ENCODE data around the gene TEC.
A peak's percentile ranks its signal among the peaks of the same experiment; 100 is the strongest.
"Not testable (repeated sequence)": the region's sequence is repeated elsewhere in the genome, so short reads cannot be mapped to it uniquely, and the experiment has no call there.

Gene TEC

GRCh38 chr4:48295116-48295515, 25.5 kb upstream of the TEC start:
- H3K4me1 ChIP-seq (ENCODE audit: insufficient read depth, low read length) = no peaks in the 10 kb centered on the region
- H3K27me3 ChIP-seq (ENCODE audit: insufficient read depth, low read length) = no peaks in the 10 kb centered on the region
- no peaks in the 10 kb centered on the region for H3K36me3 ChIP-seq (ENCODE audit: insufficient read depth, low read depth, low read length)
- H3K4me3 ChIP-seq (ENCODE audit: low read length) = no peak overlapping the region
- H3K9me3 ChIP-seq (ENCODE audit: insufficient read depth, low read depth, low read length) = no peaks in the 10 kb centered on the region
- no peak overlapping the region for H3K27ac ChIP-seq (ENCODE audit: low read length)
- no peak overlapping the region for H3K9ac ChIP-seq (ENCODE audit: low read depth, low read length)

GRCh38 chr4:48292218-48292790, 22.7 kb upstream of the TEC start:
- not testable (repeated sequence) for H3K36me3 ChIP-seq (ENCODE audit: insufficient read depth, low read depth, low read length); H3K27me3 ChIP-seq (ENCODE audit: insufficient read depth, low read length); H3K9me3 ChIP-seq (ENCODE audit: insufficient read depth, low read depth, low read length); H3K9ac ChIP-seq (ENCODE audit: low read depth, low read length); H3K27ac ChIP-seq (ENCODE audit: low read length); H3K4me1 ChIP-seq (ENCODE audit: insufficient read depth, low read length); H3K4me3 ChIP-seq (ENCODE audit: low read length)

GRCh38 chr4:48290146-48290772, 20.6 kb upstream of the TEC start:
- no peaks in the 10 kb centered on the region for H3K9me3 ChIP-seq (ENCODE audit: insufficient read depth, low read depth, low read length)
- no peak overlapping the region for H3K9ac ChIP-seq (ENCODE audit: low read depth, low read length)
- no peaks in the 10 kb centered on the region for H3K36me3 ChIP-seq (ENCODE audit: insufficient read depth, low read depth, low read length)
- H3K4me1 ChIP-seq (ENCODE audit: insufficient read depth, low read length) = no peaks in the 10 kb centered on the region
- no peak overlapping the region for H3K27ac ChIP-seq (ENCODE audit: low read length)
- no peak overlapping the region for H3K4me3 ChIP-seq (ENCODE audit: low read length)
- no peaks in the 10 kb centered on the region for H3K27me3 ChIP-seq (ENCODE audit: insufficient read depth, low read length)

- H3K9me3 ChIP-seq (ENCODE audit: insufficient read depth, low read depth, low read length); H3K4me1 ChIP-seq (ENCODE audit: insufficient read depth, low read length); H3K36me3 ChIP-seq (ENCODE audit: insufficient read depth, low read depth, low read length); H3K27ac ChIP-seq (ENCODE audit: low read length); H3K4me3 ChIP-seq (ENCODE audit: low read length); H3K9ac ChIP-seq (ENCODE audit: low read depth, low read length); H3K27me3 ChIP-seq (ENCODE audit: insufficient read depth, low read length): not testable (repeated sequence)
Measured at GRCh38 chr4:48286060-48286459, 16.4 kb upstream of the TEC start.

GRCh38 chr4:48285640-48286039, 16.0 kb upstream of the TEC start:
- not testable (repeated sequence) for H3K4me3 ChIP-seq (ENCODE audit: low read length); H3K36me3 ChIP-seq (ENCODE audit: insufficient read depth, low read depth, low read length); H3K4me1 ChIP-seq (ENCODE audit: insufficient read depth, low read length); H3K9ac ChIP-seq (ENCODE audit: low read depth, low read length); H3K27ac ChIP-seq (ENCODE audit: low read length); H3K9me3 ChIP-seq (ENCODE audit: insufficient read depth, low read depth, low read length); H3K27me3 ChIP-seq (ENCODE audit: insufficient read depth, low read length)

GRCh38 chr4:48275686-48276085, 6.0 kb upstream of the TEC start:
- no peaks in the 10 kb centered on the region; the same call in 1 of the 2 replicates for H3K27me3 ChIP-seq (ENCODE audit: insufficient read depth, low read length)
- no peak overlapping the region for H3K27ac ChIP-seq (ENCODE audit: low read length)
- no peak overlapping the region for H3K4me3 ChIP-seq (ENCODE audit: low read length)
- no peaks in the 10 kb centered on the region for H3K9me3 ChIP-seq (ENCODE audit: insufficient read depth, low read depth, low read length)
- H3K4me1 ChIP-seq (ENCODE audit: insufficient read depth, low read length) = no peaks in the 10 kb centered on the region
- H3K9ac ChIP-seq (ENCODE audit: low read depth, low read length) = no peak overlapping the region
- H3K36me3 ChIP-seq (ENCODE audit: insufficient read depth, low read depth, low read length) = no peaks in the 10 kb centered on the region

- no peaks in the 10 kb centered on the region for H3K9me3 ChIP-seq (ENCODE audit: insufficient read depth, low read depth, low read length)
- H3K27me3 ChIP-seq (ENCODE audit: insufficient read depth, low read length) = peaks cover 3% of the 10 kb centered on the region; the same call in 1 of the 2 replicates
- no peak overlapping the region for H3K9ac ChIP-seq (ENCODE audit: low read depth, low read length)
- no peak overlapping the region for H3K4me3 ChIP-seq (ENCODE audit: low read length)
- no peak overlapping the region for H3K27ac ChIP-seq (ENCODE audit: low read length)
- H3K36me3 ChIP-seq (ENCODE audit: insufficient read depth, low read depth, low read length) = no peaks in the 10 kb centered on the region
- H3K4me1 ChIP-seq (ENCODE audit: insufficient read depth, low read length) = no peaks in the 10 kb centered on the region
Measured at GRCh38 chr4:48275247-48275646, 5.6 kb upstream of the TEC start.

GRCh38 chr4:48271626-48272025, 2.0 kb upstream of the TEC start:
- H3K4me3 ChIP-seq (ENCODE audit: low read length) = no peak overlapping the region
- no peak overlapping the region for H3K9ac ChIP-seq (ENCODE audit: low read depth, low read length)
- H3K4me1 ChIP-seq (ENCODE audit: insufficient read depth, low read length) = no peaks in the 10 kb centered on the region; the same call in 1 of the 2 replicates
- no peaks in the 10 kb centered on the region for H3K9me3 ChIP-seq (ENCODE audit: insufficient read depth, low read depth, low read length)
- no peak overlapping the region for H3K27ac ChIP-seq (ENCODE audit: low read length)
- peaks cover 7% of the 10 kb centered on the region; the same call in 1 of the 2 replicates for H3K27me3 ChIP-seq (ENCODE audit: insufficient read depth, low read length)
- no peaks in the 10 kb centered on the region for H3K36me3 ChIP-seq (ENCODE audit: insufficient read depth, low read depth, low read length)

- Histone ChIP-seq H3K27ac (ENCODE audit: low read length) (no peak overlapping the region), H3K4me1 (ENCODE audit: insufficient read depth, low read length) (no peaks in the 10 kb centered on the region; the same call in 1 of the 2 replicates), H3K27me3 (ENCODE audit: insufficient read depth, low read length) (peaks cover 7% of the 10 kb centered on the region; the same call in 1 of the 2 replicates), H3K9ac (ENCODE audit: low read depth, low read length) (no peak overlapping the region), H3K9me3 (ENCODE audit: insufficient read depth, low read depth, low read length) (no peaks in the 10 kb centered on the region), H3K36me3 (ENCODE audit: insufficient read depth, low read depth, low read length) (no peaks in the 10 kb centered on the region), H3K4me3 (ENCODE audit: low read length) (peak overlapping the region; percentile 69; the same call in 1 of the 2 replicates)
Measured at GRCh38 chr4:48270951-48271473, 1.4 kb upstream of the TEC start.

- Histone ChIP-seq H3K27ac (ENCODE audit: low read length) (no peak overlapping the region), H3K9ac (ENCODE audit: low read depth, low read length) (peak overlapping the region; percentile 63; the same call in 1 of the 2 replicates), H3K4me1 (ENCODE audit: insufficient read depth, low read length) (no peaks in the 10 kb centered on the region; the same call in 1 of the 2 replicates), H3K9me3 (ENCODE audit: insufficient read depth, low read depth, low read length) (no peaks in the 10 kb centered on the region), H3K27me3 (ENCODE audit: insufficient read depth, low read length) (peaks cover 7% of the 10 kb centered on the region; the same call in 1 of the 2 replicates), H3K36me3 (ENCODE audit: insufficient read depth, low read depth, low read length) (no peaks in the 10 kb centered on the region), H3K4me3 (ENCODE audit: low read length) (peak overlapping the region; percentile 69)
Measured at GRCh38 chr4:48270523-48270897, 872 bp upstream of the TEC start.

- H3K27me3 ChIP-seq (ENCODE audit: insufficient read depth, low read length) = peaks cover 7% of the 10 kb centered on the region; the same call in 1 of the 2 replicates
- H3K9ac ChIP-seq (ENCODE audit: low read depth, low read length) = peak overlapping the region; percentile 63; the same call in 1 of the 2 replicates
- H3K27ac ChIP-seq (ENCODE audit: low read length) = no peak overlapping the region
- H3K4me1 ChIP-seq (ENCODE audit: insufficient read depth, low read length) = no peaks in the 10 kb centered on the region; the same call in 1 of the 2 replicates
- H3K36me3 ChIP-seq (ENCODE audit: insufficient read depth, low read depth, low read length) = no peaks in the 10 kb centered on the region
- H3K4me3 ChIP-seq (ENCODE audit: low read length) = peak overlapping the region; percentile 92
- H3K9me3 ChIP-seq (ENCODE audit: insufficient read depth, low read depth, low read length) = no peaks in the 10 kb centered on the region
Measured at GRCh38 chr4:48269861-48270522, 354 bp upstream of the TEC start.

- Histone ChIP-seq H3K9ac (ENCODE audit: low read depth, low read length) (no peak overlapping the region), H3K27ac (ENCODE audit: low read length) (no peak overlapping the region), H3K4me3 (ENCODE audit: low read length) (no peak overlapping the region), H3K36me3 (ENCODE audit: insufficient read depth, low read depth, low read length) (no peaks in the 10 kb centered on the region), H3K27me3 (ENCODE audit: insufficient read depth, low read length) (peaks cover 7% of the 10 kb centered on the region; the same call in 1 of the 2 replicates), H3K9me3 (ENCODE audit: insufficient read depth, low read depth, low read length) (no peaks in the 10 kb centered on the region), H3K4me1 (ENCODE audit: insufficient read depth, low read length) (no peaks in the 10 kb centered on the region; the same call in 1 of the 2 replicates)
Measured at GRCh38 chr4:48267574-48267973, 2.1 kb downstream of the TEC start.
